Ectodermal cell (in vitro differentiated cells): ENCODE results near the gene MDGA2.
A peak's percentile ranks its signal among the peaks of the same experiment; 100 is the strongest.

ENCODE experiments used
- H3K27ac ChIP-seq: 2 replicates; pipeline ENCODE4 v1.7.0; 2013; ENCODE audit warnings: mild to moderate bottlenecking, low read depth, low read length; ENCODE audit not compliant: insufficient read depth, poor library complexity, severe bottlenecking
- H3K27me3 ChIP-seq: 2 replicates; pipeline ENCODE4 v1.7.0; 2013; ENCODE audit warnings: mild to moderate bottlenecking, low read length; ENCODE audit not compliant: insufficient read depth, control insufficient read depth, poor library complexity, severe bottlenecking
- H3K36me3 ChIP-seq: one replicate; pipeline ENCODE4 v1.7.0; 2013; ENCODE audit warnings: low read length; ENCODE audit not compliant: control insufficient read depth, insufficient read depth
- H3K4me1 ChIP-seq: one replicate; pipeline ENCODE4 v1.7.0; 2013; ENCODE audit warnings: low read length; ENCODE audit not compliant: control insufficient read depth, insufficient read depth
- H3K4me3 ChIP-seq: 2 replicates; pipeline ENCODE4 v1.7.0; 2013; ENCODE audit warnings: low read depth, low read length, control low read depth; ENCODE audit not compliant: insufficient read depth
- H3K9me3 ChIP-seq: 2 replicates; pipeline ENCODE4 v1.7.0; 2013; ENCODE audit warnings: mild to moderate bottlenecking, low read length, moderate library complexity; ENCODE audit not compliant: control insufficient read depth
- WGBS, 2 experiments: methylation state at CpG; one replicate each; pipeline ENCODE4 v1.1.7; 2013; ENCODE audit warnings: missing lambda C conversion rate in 2 of 2; 5-methylcytosine and 5-hydroxymethylcytosine counted together

The MDGA2 gene

DNA sequence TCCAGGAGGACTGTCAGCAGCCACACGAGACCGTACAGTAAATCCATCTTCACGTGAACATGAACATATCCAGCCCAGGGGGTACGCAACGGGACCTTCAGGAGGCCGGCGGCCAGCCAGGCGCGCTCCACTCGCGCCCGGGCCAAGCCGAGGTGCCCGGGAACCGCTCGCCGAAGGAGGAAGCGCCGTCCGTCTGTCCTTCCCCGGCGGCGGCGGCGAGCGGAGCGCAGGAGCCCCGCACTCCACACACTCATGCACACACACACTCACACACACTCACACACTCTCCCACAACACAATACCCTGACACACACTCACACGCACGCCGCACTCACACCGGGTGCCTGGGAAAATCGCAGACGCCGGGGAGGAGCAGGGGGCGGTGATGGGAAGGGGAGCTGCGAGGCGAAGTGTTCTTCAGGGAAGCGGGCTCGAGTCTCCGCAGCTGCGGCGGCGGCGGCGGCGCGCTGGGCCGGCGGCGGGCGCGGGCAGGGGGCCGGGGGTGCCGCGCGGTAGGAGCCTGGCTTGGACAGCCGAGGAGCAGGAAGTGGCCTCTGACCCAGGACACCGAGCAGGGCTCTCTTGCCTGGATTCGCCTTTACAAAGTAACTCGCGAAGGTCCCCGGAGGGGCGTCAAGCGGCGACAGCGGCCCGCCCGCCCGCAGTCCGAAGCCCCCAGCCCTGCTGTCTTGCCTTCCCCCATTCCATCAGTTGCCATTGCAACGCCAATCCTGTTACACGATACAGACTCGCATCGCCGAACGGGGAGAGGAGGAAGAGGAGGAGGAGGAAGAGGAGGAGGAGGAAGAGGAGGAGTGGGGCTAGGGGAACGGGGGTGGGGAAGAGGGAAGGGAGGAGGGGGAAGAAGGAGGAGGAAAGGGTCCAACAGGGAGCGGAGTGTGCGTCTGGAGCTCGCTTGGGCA lies 601 bp downstream of the MDGA2 start:
- H3K36me3 ChIP-seq = no peaks in the 10 kb centered on the region
- WGBS, 2 experiments = 0% methylated on average over 80 to 81 of the region's 81 CpGs
- H3K27ac ChIP-seq = no peak overlapping the region
- no peaks in the 10 kb centered on the region for H3K4me1 ChIP-seq
- peak overlapping the region; percentile 59 for H3K4me3 ChIP-seq
- H3K27me3 ChIP-seq = peaks cover 63% of the 10 kb centered on the region
- H3K9me3 ChIP-seq = no peaks in the 10 kb centered on the region

- Histone ChIP-seq H3K27me3 (peaks cover 63% of the 10 kb centered on the region), H3K4me3 (peak overlapping the region; percentile 59), H3K27ac (no peak overlapping the region)
Observed at GRCh38 chr14:47674148-47674542, 1.3 kb downstream of the MDGA2 start.

DNA sequence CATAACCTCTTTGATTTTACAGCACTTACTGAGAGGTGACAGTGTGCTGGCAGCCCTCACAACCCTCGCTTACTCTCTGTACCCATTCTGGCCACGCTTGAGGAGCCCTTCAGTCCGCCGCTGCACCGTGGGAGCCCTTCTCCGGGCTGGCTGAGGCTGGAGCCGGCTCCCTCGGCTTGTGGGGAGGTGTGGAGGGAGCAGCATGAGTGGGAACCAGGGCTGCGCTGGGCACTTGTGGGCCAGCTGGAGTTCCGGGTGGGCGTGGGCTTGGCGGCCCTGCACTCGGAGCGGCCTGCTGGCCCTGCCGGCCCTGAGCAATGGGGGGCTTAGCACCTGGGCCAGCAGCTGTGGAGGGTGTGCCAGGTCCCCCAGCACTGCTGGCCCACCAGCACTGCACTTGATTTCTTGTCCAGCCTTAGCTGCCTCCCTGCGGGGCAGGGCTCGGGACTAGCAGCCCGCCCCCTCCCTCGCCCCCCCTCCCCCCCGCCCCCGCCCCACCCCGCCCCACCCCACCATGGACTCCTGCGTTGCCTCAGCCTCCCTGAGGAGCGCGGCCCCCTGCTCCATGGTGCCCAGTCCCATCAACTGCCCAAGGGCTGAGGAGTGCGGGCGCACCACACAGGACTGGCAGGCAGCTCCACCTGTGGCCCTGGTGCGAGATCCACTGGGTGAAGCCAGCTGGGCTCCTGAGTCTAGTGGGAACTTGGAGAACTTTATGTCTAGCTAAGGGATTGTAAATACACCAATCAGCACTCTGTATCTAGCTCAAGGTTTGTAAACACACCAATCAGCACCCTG lies 9.9 kb downstream of the MDGA2 start:
- Histone ChIP-seq H3K36me3 (no peaks in the 10 kb centered on the region), H3K4me3 (no peak overlapping the region), H3K9me3 (no peaks in the 10 kb centered on the region), H3K27ac (no peak overlapping the region), H3K4me1 (no peaks in the 10 kb centered on the region), H3K27me3 (no peaks in the 10 kb centered on the region)
- WGBS, 2 experiments = 88 to 89% methylated on average over 21 to 25 of the region's 28 CpGs

More at GRCh38 chr14:47674148-47674542, 1.3 kb downstream of the MDGA2 start:
- Histone ChIP-seq H3K9me3 (no peaks in the 10 kb centered on the region), H3K4me1 (no peaks in the 10 kb centered on the region), H3K36me3 (no peaks in the 10 kb centered on the region)
- WGBS, 2 experiments = 1% methylated on average over 36 of the region's 36 CpGs

- WGBS, 2 experiments = 93 to 96% methylated on average over 1 to 2 of the region's 2 CpGs
- Histone ChIP-seq H3K9me3 (no peaks in the 10 kb centered on the region), H3K36me3 (no peaks in the 10 kb centered on the region), H3K27me3 (no peaks in the 10 kb centered on the region), H3K27ac (no peak overlapping the region), H3K4me3 (no peak overlapping the region), H3K4me1 (no peaks in the 10 kb centered on the region)
Observed at GRCh38 chr14:47662466-47662865, 12.9 kb downstream of the MDGA2 start.

DNA sequence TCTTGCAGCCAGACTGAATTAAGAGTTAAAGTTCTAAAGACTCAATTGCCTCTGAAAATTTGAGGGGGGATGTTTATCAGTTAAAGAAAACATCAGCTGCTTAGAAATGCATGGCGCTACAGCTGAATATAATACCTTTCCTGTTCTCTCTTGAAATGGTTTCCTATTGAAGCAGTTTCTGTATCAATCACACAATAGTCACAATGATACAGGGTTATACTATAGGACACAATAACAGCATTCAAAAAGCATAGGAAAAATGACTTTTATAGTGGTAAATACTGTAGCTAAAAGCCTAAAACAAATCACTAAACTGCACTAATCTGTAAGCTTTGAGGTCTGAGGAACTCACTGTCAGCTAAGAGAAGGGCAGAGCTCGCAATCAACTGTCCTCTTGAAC lies 15.2 kb downstream of the MDGA2 start:
- Histone ChIP-seq H3K4me3 (no peak overlapping the region), H3K36me3 (no peaks in the 10 kb centered on the region)
- 88 to 94% methylated on average over 2 of the region's 2 CpGs for WGBS, 2 experiments

GRCh38 chr14:47658041-47658440 lies 17.4 kb downstream of the MDGA2 start:
- H3K4me3 ChIP-seq = no peak overlapping the region
- no peaks in the 10 kb centered on the region for H3K27me3 ChIP-seq
- H3K36me3 ChIP-seq = no peaks in the 10 kb centered on the region
- WGBS, 2 experiments = 78 to 92% methylated on average over 1 of the region's 1 CpG
- no peaks in the 10 kb centered on the region for H3K9me3 ChIP-seq
- H3K27ac ChIP-seq = no peak overlapping the region
- no peaks in the 10 kb centered on the region for H3K4me1 ChIP-seq

More for the DNA sequence above, 15.2 kb downstream of the MDGA2 start:
- Histone ChIP-seq H3K27me3 (no peaks in the 10 kb centered on the region), H3K9me3 (no peaks in the 10 kb centered on the region), H3K4me1 (no peaks in the 10 kb centered on the region), H3K27ac (no peak overlapping the region)

GRCh38 chr14:47657143-47657542 lies 18.3 kb downstream of the MDGA2 start:
- Histone ChIP-seq H3K27ac (no peak overlapping the region), H3K4me1 (no peaks in the 10 kb centered on the region), H3K9me3 (no peaks in the 10 kb centered on the region), H3K4me3 (no peak overlapping the region), H3K27me3 (no peaks in the 10 kb centered on the region), H3K36me3 (no peaks in the 10 kb centered on the region)
- WGBS, 2 experiments = 92 to 100% methylated on average over 2 to 3 of the region's 3 CpGs

DNA sequence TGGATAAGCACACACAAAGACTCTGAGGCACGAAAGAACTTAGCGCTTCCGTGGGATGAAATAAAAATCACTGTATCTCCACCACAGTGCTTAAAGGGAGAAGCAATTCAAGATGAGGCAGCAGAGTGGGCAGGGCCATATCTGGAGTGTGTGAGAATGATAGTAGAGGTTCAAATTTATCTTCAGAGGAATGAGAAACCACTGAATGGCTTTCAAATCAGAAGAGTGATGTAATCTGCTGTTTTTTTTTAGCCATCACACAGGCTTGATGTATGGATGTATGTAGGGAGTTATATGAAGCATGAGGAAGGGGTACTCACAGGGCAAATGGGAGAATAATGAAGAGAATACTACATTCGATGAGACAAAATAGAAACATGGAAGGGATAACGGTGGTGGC lies 24.1 kb downstream of the MDGA2 start:
- H3K9me3 ChIP-seq = no peaks in the 10 kb centered on the region
- no peaks in the 10 kb centered on the region for H3K36me3 ChIP-seq
- H3K27me3 ChIP-seq = no peaks in the 10 kb centered on the region
- H3K4me3 ChIP-seq = no peak overlapping the region
- H3K27ac ChIP-seq = no peak overlapping the region
- 93 to 97% methylated on average over 5 of the region's 5 CpGs for WGBS, 2 experiments
- H3K4me1 ChIP-seq = no peaks in the 10 kb centered on the region

DNA sequence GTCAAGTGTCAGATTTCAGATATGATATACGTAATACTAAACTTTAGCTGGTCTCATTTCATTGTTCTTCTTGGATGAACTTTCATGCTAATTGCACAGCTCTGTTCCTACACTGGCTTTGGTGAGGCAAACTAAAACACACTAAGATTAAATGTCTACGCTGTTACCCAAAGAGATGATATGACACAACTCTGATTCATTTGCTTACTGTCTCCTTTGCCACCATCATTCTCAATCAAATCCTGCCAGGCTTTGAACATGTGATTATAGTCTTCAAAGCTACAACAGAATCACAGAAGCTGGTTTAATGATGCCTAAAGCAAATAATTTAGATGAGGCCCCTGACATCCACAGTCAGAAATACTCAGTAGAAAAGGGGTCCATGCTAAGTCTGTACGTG lies 37.7 kb downstream of the MDGA2 start:
- H3K4me1 ChIP-seq = no peaks in the 10 kb centered on the region
- WGBS, 2 experiments = 98% methylated on average over 3 of the region's 3 CpGs
- H3K27ac ChIP-seq = no peak overlapping the region
- H3K4me3 ChIP-seq = no peak overlapping the region
- H3K9me3 ChIP-seq = no peaks in the 10 kb centered on the region
- H3K27me3 ChIP-seq = no peaks in the 10 kb centered on the region
- no peaks in the 10 kb centered on the region for H3K36me3 ChIP-seq
